Measurements from ENCODE around the gene ZNRF2. TPM values are rescaled to one million over a fixed set of nuclear protein-coding genes. Genes with fewer than 3 reads are reported as not detected.

Gene ZNRF2
- total RNA-seq, 4 donors from 2014 or later: 44.2 to 57.4 (median 48.0) TPM

- peaks cover 29 to 32% of the 10 kb centered on the region in 2 donors for H3K4me1 ChIP-seq
- WGBS, 2 donors: 53 to 60% methylated on average over 2 of the region's 2 CpGs
- no peaks in the 10 kb centered on the region for H3K27me3 ChIP-seq
- no peak overlapping the region for H3K4me3 ChIP-seq (replicated peaks in 1 of 3)
- no peaks in the 10 kb centered on the region for H3K36me3 ChIP-seq
- intact Hi-C loops (cut with DNase I): no loop called here
- TF ChIP-seq CTCF (IDR thresholded peaks at IDR 0.05) (no peak), POLR2A (IDR thresholded peaks at IDR 0.05) (no peak)
- peak in 1 of 2 donors; percentile 23 for DNase-seq
- H3K9me3 ChIP-seq: no peaks in the 10 kb centered on the region
- peak overlapping the region in 2 of 3 donors; percentile 2 to 34 for H3K27ac ChIP-seq
Observed at GRCh38 chr7:30348083-30348560, 63.7 kb downstream of the ZNRF2 start.

- Histone ChIP-seq H3K4me1 (peaks cover 29 to 32% of the 10 kb centered on the region in 2 donors), H3K9me3 (no peaks in the 10 kb centered on the region), H3K4me3 (replicated peaks in 1 of 3) (no peak overlapping the region), H3K27ac (no peak overlapping the region), H3K36me3 (no peaks in the 10 kb centered on the region), H3K27me3 (no peaks in the 10 kb centered on the region)
- DNase-seq: no peak
- intact Hi-C loops (cut with DNase I): no loop called here
- 49 to 72% methylated on average over 3 of the region's 3 CpGs for WGBS, 2 donors
- no peak for TF ChIP-seq CTCF (IDR thresholded peaks at IDR 0.05)
- no peak for TF ChIP-seq POLR2A (IDR thresholded peaks at IDR 0.05)
Observed at GRCh38 chr7:30349170-30349569, 64.8 kb downstream of the ZNRF2 start.

- no peaks in the 10 kb centered on the region for H3K36me3 ChIP-seq
- DNase-seq: no peak
- no peaks in the 10 kb centered on the region for H3K27me3 ChIP-seq
- H3K4me3 ChIP-seq (replicated peaks in 1 of 3): no peak overlapping the region
- no peaks in the 10 kb centered on the region for H3K9me3 ChIP-seq
- peaks cover 24 to 32% of the 10 kb centered on the region in 2 donors for H3K4me1 ChIP-seq
- intact Hi-C loops (cut with DNase I): no loop called here
- H3K27ac ChIP-seq: no peak overlapping the region
- TF ChIP-seq POLR2A (IDR thresholded peaks at IDR 0.05) (no peak), CTCF (IDR thresholded peaks at IDR 0.05) (no peak)
Observed at GRCh38 chr7:30349816-30350215, 65.4 kb downstream of the ZNRF2 start.

- no peaks in the 10 kb centered on the region for H3K36me3 ChIP-seq
- no peak overlapping the region for H3K4me3 ChIP-seq (replicated peaks in 1 of 3)
- no peak overlapping the region for H3K27ac ChIP-seq
- no peak for DNase-seq
- TF ChIP-seq CTCF (IDR thresholded peaks at IDR 0.05) (no peak), POLR2A (IDR thresholded peaks at IDR 0.05) (no peak)
- no peaks in the 10 kb centered on the region for H3K9me3 ChIP-seq
- peaks cover 24 to 32% of the 10 kb centered on the region in 2 donors for H3K4me1 ChIP-seq
- intact Hi-C loops (cut with DNase I): no loop called here
- no peaks in the 10 kb centered on the region for H3K27me3 ChIP-seq
- 74 to 86% methylated on average over 4 of the region's 4 CpGs for WGBS, 2 donors
Observed at GRCh38 chr7:30351286-30351685, 66.9 kb downstream of the ZNRF2 start.

GRCh38 chr7:30351724-30352123, 67.3 kb downstream of the ZNRF2 start:
- intact Hi-C loops (cut with DNase I): no loop called here
- TF ChIP-seq POLR2A (IDR thresholded peaks at IDR 0.05): no peak
- TF ChIP-seq CTCF (IDR thresholded peaks at IDR 0.05): no peak
- peaks cover 24 to 32% of the 10 kb centered on the region in 2 donors for H3K4me1 ChIP-seq
- no peaks in the 10 kb centered on the region for H3K36me3 ChIP-seq
- no peak for DNase-seq
- H3K4me3 ChIP-seq (replicated peaks in 1 of 3): no peak overlapping the region
- 88% methylated on average over 2 of the region's 2 CpGs for WGBS, 2 donors
- no peaks in the 10 kb centered on the region for H3K27me3 ChIP-seq
- H3K27ac ChIP-seq: no peak overlapping the region
- no peaks in the 10 kb centered on the region for H3K9me3 ChIP-seq

All from thyroid gland (tissue), 4 donors.